Ovary (tissue), 3 donors: Measurements from ENCODE around the gene EPB41L2.

ENCODE experiments used
- CTCF ChIP-seq, 3 donors: fragments of 450-650 bp in 2 of 3; fragments of 200-600 bp in 1 of 3; IDR thresholded peaks; one replicate each; pipeline versions ENCODE4 v1.5.1 to v1.8.0; 2016 to 2022; ENCODE audit warnings: antibody characterized with exemption in 3 of 3, mild to moderate bottlenecking in 1 of 3
- POLR2A ChIP-seq: fragments of 450-650 bp; IDR thresholded peaks from one replicate; pipeline ENCODE4 v1.6.1; 2017; ENCODE audit warnings: antibody characterized with exemption, mild to moderate bottlenecking, moderate library complexity
- donor health status: DM: no; HTN: no; CAD: no.

DNA sequence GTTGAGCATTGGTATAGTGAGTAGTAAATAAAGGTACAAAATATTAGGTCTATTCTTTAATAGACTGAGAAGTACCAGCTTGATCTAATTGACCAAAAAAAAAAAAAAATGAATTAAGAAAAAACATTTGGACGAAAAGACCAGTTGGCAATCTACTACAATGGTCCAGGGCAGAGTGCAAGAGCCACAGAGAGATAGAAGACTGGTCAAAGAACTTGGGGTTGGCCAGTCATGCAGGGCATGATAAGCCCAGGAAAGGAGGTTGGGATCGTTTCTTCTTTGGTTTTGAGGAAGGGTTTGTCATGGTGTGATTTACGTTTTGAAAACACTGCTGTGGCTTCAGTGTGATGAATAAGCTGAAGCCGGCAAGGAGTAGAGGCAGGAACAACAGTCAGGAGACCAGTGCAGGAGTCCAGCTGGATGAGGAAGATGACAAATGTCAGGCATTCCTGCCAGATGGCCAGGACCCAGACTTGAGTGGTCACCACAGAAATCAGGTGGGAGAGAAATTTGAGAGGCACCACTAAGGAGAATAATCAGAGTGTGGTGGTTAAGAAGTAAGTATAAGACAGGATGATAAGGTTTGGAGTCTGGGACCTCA lies 221.8 kb downstream of the EPB41L2 start:
- TF ChIP-seq CTCF (IDR thresholded peaks at IDR 0.05): no peak
- TF ChIP-seq POLR2A: no peak
